NK-92 treated with Interleukin-12 subunit alpha and Interleukin-12 subunit beta, amount 100 ng/mL, for 24 hours (cell line): Measurements from ENCODE around the gene OSCAR.

Source experiments
- DNase-seq: peaks from one replicate; lab custom pipeline; 2025; lab: John Stamatoyannopoulos, UW

OSCAR gene

DNA sequence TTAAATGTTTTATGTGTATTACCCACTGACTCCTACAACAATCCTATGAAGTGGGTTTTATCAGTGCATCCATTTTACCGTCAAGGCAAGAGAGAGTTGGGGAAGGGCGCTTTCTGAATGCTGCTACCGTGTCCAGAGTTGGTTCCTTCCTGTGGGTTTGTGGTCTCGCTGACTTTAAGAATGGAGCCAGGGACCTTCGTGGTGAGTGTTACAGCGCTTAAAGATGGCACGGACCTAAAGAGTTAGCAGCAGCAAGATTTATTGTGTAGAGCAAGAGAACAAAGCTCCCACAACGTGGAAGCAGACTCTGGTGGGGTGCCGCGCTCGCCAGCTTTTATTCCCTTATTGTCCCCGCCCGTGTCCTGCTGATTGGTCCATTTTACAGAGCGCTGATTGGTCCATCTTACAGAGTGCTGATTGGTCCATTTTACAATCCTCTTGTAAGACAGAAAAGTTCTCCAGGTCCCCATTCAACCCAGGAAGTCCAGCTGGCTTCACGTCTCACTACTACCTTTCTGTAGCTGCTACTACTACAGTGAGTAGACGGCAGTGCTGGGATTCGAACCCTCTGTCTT, 6.1 kb downstream of the OSCAR start:
- DNase-seq: no peak

- no peak for DNase-seq
Measured at GRCh38 chr19:54084410-54084809, 16.2 kb downstream of the OSCAR start.

DNA sequence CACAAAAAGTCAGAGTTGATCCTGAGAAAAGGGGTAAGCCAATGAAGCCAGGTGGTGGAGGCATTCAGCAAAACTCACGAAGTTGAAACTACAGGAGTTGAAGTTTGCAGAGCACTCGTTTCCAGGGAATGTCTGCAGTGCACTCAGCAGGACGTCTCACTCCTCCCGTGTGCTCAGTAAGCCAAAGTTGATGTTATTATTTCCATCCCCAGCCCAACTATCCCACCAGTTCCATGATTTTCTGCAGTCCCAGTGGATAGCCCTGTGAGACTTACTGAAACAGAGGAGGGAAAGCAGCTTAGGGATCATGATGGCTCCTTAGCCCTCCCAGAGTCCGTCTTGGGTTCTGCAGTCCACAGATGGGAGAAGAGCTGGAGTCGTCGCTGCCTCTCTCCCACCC, 19.6 kb downstream of the OSCAR start, which contains the start of gene TARM1:
TARM1 (minus strand) TSS at position 334 of the 400 bp plus-strand sequence; CDS start at position 309, 25 bp downstream.
- DNase-seq: no peak

GRCh38 chr19:54077334-54077733, 23.3 kb downstream of the OSCAR start:
- no peak for DNase-seq

DNA sequence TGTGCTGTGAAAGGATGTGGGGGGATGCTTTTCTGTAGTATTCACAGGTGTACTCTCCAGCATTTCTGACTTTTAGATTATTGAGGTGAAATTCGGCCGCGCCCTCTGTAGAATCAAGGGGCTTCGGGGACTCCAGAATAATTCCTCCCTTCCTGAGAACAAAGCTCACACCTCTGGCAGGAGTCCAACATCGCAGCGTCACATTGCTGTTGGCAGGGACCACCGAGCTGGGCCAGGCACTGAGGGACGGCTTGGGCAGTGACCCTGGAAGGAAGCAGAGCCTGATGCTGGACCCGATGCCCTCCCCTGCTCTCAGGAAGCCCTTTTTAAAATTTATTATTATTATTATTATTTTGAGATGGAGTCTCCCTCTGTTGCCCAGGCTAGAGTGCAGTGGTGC, 25.8 kb downstream of the OSCAR start:
- DNase-seq: no peak

DNA sequence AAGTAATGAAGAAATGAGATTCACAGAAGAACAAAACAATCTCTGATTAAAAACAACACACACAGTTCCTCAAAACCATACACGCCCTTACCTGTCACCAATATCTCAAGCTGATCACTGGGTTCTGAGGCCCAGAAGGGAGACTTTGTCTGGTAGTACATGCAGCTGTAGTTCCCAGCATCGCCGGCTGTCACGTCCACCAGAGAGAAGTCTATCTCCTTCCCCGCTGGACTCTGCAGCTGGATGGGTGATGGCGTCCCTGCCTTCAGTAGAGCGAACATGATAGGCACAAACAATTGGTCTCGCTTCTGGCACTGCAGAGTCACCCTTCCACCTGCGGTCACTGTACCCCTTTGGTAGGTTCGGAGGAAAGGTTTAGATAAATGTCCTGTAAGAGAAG, 26.8 kb downstream of the OSCAR start:
- no peak for DNase-seq

DNA sequence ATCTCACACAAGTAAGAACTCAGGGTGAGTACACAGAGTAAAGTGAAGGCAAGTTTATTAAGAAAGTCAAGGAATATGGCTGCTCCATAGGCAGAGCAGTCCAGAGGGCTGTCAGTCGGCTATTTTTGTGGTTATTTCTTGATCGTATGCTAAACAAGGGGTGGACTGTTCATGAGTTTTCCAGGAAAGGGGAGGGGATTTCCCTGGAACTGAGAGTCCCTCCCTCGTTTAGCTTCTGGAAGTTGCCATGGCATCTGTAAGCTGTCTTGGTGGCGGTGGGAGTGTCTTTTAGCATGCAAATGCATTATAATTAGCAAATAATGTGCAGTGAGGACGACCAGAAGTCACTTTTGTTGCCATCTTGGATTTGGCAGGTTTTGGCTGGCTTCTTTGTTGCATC, 31.1 kb downstream of the OSCAR start:
- DNase-seq: no peak

DNA sequence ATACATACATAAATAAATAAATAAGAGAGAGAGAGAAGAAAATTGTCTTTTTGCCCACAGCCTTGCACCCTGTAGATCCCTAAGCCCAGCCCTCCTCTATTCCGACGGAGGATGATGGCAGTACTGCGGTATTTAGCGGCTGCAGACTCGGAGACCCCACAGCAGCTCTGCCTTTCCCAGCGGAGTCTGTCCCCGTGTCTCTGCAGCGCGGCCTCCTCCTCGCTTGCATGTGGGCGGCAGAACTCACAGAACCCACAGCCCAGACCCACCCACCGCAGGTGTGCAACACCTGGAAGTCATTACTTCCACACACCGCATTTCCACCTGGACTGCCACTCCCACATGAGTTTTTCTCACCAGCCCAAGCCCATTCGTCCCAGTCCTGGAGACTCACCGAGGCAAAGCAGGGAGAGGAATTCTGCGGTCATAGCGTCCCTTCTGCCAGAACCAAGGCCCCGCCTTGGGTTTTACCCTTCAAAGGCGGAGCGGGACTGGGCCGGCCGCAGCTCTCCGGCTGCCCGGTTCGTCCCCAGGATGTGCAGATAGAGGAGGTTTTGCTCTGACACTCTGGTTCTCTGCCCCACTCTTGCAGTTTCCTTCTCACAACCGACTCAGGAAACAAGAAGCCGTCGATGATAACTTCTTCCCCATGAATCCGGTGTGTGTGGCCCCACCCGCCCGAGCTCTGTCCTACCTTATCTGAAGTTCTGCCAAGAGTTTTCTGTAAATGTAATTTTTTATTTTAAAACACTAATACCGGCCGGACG, 37.1 kb downstream of the OSCAR start, which contains the start of gene VSTM1:
VSTM1 (minus strand) TSS at position 548 of the 767 bp plus-strand sequence; CDS start at position 428, 120 bp downstream.
- DNase-seq: no peak

DNA sequence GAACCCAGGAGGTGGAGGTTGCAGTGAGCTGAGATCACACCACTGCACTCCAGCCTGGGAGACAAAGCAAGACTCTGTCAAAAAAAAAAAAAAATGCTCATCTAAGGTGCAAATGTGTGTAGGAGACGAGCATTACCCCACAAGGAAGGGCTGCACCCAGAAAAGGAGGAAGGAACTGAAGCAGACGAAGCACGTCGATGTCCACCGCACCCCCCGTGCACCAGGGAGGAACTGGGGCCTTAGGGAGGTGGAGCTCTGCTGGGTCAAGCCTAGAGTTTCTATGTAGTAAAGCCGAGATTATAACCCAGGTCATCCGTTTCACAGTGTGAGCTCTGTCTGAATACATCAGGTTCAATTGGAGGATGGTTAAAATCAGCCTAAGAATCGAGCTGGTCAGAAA, 38.0 kb downstream of the OSCAR start:
- DNase-seq: no peak

DNA sequence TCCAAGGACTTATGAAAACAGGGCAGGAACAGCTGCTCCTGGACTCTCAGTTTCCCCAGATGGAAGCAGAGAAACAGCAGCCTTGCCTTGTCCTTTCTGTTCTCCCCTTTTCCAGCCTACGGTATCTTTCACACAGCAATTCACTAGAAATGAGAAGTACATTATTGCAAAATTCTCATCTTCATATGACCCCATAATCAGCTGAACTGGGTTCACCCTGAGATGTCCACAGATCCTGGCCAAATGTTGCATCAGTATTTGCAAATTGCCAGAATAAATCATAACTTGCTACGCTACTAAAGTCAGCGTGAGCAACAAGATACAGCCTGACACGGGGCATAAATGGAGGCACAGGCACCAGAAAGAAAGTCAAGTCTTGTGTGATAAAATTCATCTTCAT, 53.0 kb downstream of the OSCAR start:
- DNase-seq: no peak

GRCh38 chr19:54045771-54046170, 54.8 kb downstream of the OSCAR start:
- no peak for DNase-seq
